ENCODE data around the gene FBLN5. TPM values are rescaled to one million over a fixed set of nuclear protein-coding genes. Genes with fewer than 3 reads are reported as not detected.

FBLN5 gene
- total RNA-seq, 1 donor from 2014 or later: 2.2 TPM

GRCh38 chr14:91934554-91935285 is 12.8 kb downstream of the FBLN5 start:
- no peak for DNase-seq (ENCODE audit: low read depth)

GRCh38 chr14:91931478-91932088 is 15.9 kb downstream of the FBLN5 start:
- no peak overlapping the region for H3K4me3 ChIP-seq (ENCODE audit: low read depth, low read length)
- TF ChIP-seq CTCF (conservative IDR thresholded peaks at IDR 0.05; ENCODE audit: low read depth, low read length): no peak
- DNase-seq (ENCODE audit: low read depth): no peak

More at GRCh38 chr14:91934554-91935285, 12.8 kb downstream of the FBLN5 start:
- H3K4me3 ChIP-seq (ENCODE audit: low read depth, low read length): no peak overlapping the region
- no peak for TF ChIP-seq CTCF (conservative IDR thresholded peaks at IDR 0.05; ENCODE audit: low read depth, low read length)

- no peak for TF ChIP-seq CTCF (conservative IDR thresholded peaks at IDR 0.05; ENCODE audit: low read depth, low read length)
- H3K4me3 ChIP-seq (ENCODE audit: low read depth, low read length): no peak overlapping the region
- DNase-seq (ENCODE audit: low read depth): no peak
Measured at GRCh38 chr14:91929700-91930099, 17.8 kb downstream of the FBLN5 start.

GRCh38 chr14:91927800-91928199 is 19.7 kb downstream of the FBLN5 start:
- H3K4me3 ChIP-seq (ENCODE audit: low read depth, low read length): no peak overlapping the region
- no peak for DNase-seq (ENCODE audit: low read depth)
- TF ChIP-seq CTCF (conservative IDR thresholded peaks at IDR 0.05; ENCODE audit: low read depth, low read length): no peak

- no peak overlapping the region for H3K4me3 ChIP-seq (ENCODE audit: low read depth, low read length)
- no peak for TF ChIP-seq CTCF (conservative IDR thresholded peaks at IDR 0.05; ENCODE audit: low read depth, low read length)
- DNase-seq (ENCODE audit: low read depth): no peak
Measured at GRCh38 chr14:91927191-91927590, 20.3 kb downstream of the FBLN5 start.

GRCh38 chr14:91926131-91926890 is 21.2 kb downstream of the FBLN5 start:
- H3K4me3 ChIP-seq (ENCODE audit: low read depth, low read length): no peak overlapping the region
- TF ChIP-seq CTCF (conservative IDR thresholded peaks at IDR 0.05; ENCODE audit: low read depth, low read length): no peak
- no peak for DNase-seq (ENCODE audit: low read depth)
